GM12873 (cell line): ENCODE measurements around the gene GUCD1.

ENCODE experiments used
- TF ChIP-seq, protein P1 (sequence below): IDR thresholded peaks from 2 replicates; pipeline ENCODE4 v1.5.1; 2012; ENCODE audit warnings: low read depth, mild to moderate bottlenecking, moderate library complexity, low read length, control low read depth; ENCODE audit not compliant: insufficient read depth; ENCODE audit errors: missing control alignments

The GUCD1 gene

GRCh38 chr22:24584871-24585411 lies 30.0 kb upstream of the GUCD1 start:
- TF ChIP-seq, protein P1, sequence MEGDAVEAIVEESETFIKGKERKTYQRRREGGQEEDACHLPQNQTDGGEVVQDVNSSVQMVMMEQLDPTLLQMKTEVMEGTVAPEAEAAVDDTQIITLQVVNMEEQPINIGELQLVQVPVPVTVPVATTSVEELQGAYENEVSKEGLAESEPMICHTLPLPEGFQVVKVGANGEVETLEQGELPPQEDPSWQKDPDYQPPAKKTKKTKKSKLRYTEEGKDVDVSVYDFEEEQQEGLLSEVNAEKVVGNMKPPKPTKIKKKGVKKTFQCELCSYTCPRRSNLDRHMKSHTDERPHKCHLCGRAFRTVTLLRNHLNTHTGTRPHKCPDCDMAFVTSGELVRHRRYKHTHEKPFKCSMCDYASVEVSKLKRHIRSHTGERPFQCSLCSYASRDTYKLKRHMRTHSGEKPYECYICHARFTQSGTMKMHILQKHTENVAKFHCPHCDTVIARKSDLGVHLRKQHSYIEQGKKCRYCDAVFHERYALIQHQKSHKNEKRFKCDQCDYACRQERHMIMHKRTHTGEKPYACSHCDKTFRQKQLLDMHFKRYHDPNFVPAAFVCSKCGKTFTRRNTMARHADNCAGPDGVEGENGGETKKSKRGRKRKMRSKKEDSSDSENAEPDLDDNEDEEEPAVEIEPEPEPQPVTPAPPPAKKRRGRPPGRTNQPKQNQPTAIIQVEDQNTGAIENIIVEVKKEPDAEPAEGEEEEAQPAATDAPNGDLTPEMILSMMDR: no peak

DNA sequence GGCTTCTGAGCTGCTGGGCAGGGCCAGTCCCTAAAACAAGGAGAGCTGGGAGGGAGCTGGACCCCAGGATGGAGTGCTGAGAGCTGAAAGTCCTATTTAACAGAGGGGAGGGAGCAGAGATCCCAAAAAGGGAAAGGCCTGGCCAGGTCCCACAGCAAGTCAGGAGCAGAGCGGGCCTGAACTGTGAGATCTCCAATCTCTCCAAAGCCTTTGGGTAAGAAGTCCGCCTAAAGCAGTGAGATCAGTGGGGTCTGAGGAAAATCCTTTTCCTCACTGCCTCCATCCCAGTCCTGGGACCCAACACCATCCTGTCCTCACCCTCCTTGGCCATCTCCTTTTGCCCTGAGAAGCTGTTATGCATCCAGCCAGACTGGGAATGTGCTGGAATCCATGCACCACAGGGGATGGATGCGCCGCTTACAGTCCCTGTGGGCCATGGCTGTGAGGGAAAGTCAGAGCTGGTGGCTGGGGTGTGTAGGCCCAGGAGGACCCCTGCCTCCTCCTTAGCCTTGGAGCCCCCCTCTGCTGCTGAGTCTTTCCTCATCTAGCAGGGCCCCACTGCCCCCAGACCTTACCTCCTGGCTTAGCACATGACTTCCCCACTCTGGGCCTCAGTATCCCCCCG lies 29.3 kb upstream of the GUCD1 start:
- TF ChIP-seq, protein P1: no peak

GRCh38 chr22:24583221-24584165 lies 28.6 kb upstream of the GUCD1 start:
- TF ChIP-seq, protein P1: no peak

DNA sequence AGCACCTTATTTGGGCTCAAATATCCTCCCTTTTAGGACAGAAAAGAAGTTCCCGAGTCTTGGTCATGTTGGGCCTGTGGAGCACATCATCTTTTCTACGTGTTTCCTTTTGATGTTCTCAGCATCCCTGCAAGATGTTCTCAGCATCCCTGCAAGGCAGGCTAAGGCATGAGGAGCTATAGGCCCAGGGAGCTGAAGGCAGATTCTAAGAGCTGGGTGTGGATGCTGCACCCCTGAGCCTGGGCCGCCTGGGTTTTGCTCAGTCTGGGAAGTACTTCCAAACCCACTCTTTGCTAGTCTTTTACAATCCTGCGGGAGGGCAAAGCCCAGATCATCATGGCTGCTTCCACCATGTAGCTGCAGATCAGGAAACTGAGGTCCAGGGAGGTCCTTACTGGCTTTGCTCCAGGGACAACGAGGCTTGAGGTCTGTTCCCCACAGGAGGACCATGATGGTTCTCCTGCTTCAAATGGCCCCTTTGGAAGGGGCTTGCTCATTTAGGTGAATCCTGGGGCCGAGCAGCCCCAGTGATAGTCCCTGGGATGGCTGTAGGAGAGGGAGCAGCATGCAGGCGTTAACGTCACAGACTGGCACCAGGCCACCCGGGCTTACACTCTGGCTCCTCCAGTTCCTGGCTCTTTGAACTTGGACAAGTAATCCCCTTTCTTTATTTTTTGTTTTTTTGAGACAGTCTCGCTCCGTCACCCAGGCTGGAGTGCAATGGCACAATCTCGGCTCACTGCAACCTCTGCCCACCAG lies 27.3 kb upstream of the GUCD1 start:
- TF ChIP-seq, protein P1: no peak

DNA sequence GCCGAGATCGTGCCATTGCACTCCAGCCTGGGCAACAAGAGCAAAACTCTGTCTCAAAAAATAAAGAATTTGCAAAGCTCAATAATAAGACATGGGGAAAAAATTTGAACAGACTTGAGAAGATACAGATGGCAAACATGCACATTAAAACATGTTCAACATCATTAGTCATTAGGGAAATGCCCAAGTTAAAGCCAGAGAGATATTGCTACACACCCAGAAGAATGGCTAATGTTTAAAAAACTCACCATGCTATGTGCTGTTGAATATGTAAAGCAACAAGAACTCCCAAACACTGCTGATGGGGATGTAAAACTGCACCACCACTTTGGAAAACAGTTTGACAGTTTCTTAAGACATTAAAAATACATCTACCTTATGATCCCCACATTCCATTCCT lies 25.3 kb upstream of the GUCD1 start:
- TF ChIP-seq, protein P1: no peak

GRCh38 chr22:24579258-24579601 lies 24.3 kb upstream of the GUCD1 start:
- TF ChIP-seq, protein P1: no peak
